GM12892 (cell line): ENCODE measurements around the gene DERL3.

Experiments used
- POLR2A ChIP-seq: IDR thresholded peaks from 2 replicates; pipeline ENCODE4 v1.6.1; 2011; ENCODE audit warnings: low read depth, low read length, control low read depth
- POLR2AphosphoS5 ChIP-seq: IDR thresholded peaks from 2 replicates; pipeline ENCODE4 v1.6.1; 2011; ENCODE audit warnings: low read depth, low read length, control low read depth
- TAF1 ChIP-seq: IDR thresholded peaks from 2 replicates; pipeline ENCODE4 v1.6.1; 2011; ENCODE audit warnings: low read depth, mild to moderate bottlenecking, control low read depth, low read length, borderline replicate concordance

- TF ChIP-seq POLR2AphosphoS5, result no peak
- TF ChIP-seq POLR2A, result no peak
- no peak for TF ChIP-seq TAF1
These were observed 710 bp downstream of the DERL3 start for GRCh38 chr22:23837911-23838680.
